ENCODE data around the gene WDR73.

- TF ChIP-seq CTCF (IDR thresholded peaks at IDR 0.05) (no peak), POLR2A (IDR thresholded peaks at IDR 0.05; ENCODE audit: low read depth) (no peak), POLR2AphosphoS5 (IDR thresholded peaks at IDR 0.05) (no peak), EP300 (IDR thresholded peaks at IDR 0.05) (no peak)
Observed at GRCh38 chr15:84681831-84682230, 27.7 kb upstream of the WDR73 start.

Data from esophagus muscularis mucosa (tissue), 4 donors.